Fibroblast of lung (primary cell): Measurements from ENCODE around the gene CLASP1. TPM values are rescaled to one million over a fixed set of nuclear protein-coding genes. Genes with fewer than 3 reads are reported as not detected.

ENCODE experiments used
- DNase-seq, 2 donors: peaks; one replicate each; pipeline versions ENCODE4 v3.0.0 to v3.0.0-alpha.2; 2010; ENCODE audit warnings: low read depth in 2 of 2
- H2AFZ ChIP-seq: 2 replicates; pipeline ENCODE4 v1.5.1; 2012; ENCODE audit warnings: low read length, control low read depth, inconsistent platforms
- H3K27ac ChIP-seq: 2 replicates; pipeline ENCODE4 v1.5.1; 2011; ENCODE audit warnings: low read length, control low read depth; ENCODE audit not compliant: insufficient read depth
- H3K27me3 ChIP-seq: 2 replicates; pipeline ENCODE4 v1.5.1; 2011; ENCODE audit warnings: mild to moderate bottlenecking, low read length; ENCODE audit not compliant: control insufficient read depth, insufficient read depth
- H3K36me3 ChIP-seq: 2 replicates; pipeline ENCODE4 v1.5.1; 2011; ENCODE audit warnings: low read length; ENCODE audit not compliant: control insufficient read depth, insufficient read depth
- H3K4me1 ChIP-seq: 2 replicates; pipeline ENCODE4 v1.5.1; 2011; ENCODE audit warnings: low read length; ENCODE audit not compliant: control insufficient read depth, insufficient read depth; ENCODE audit errors: extremely low read depth
- H3K4me2 ChIP-seq: 2 replicates; pipeline ENCODE4 v1.5.1; 2011; ENCODE audit warnings: low read length, control low read depth; ENCODE audit not compliant: insufficient read depth; ENCODE audit errors: extremely low read depth
- H3K4me3 ChIP-seq, 4 experiments: fragments of 200-600 bp in 1 of 4; sonication (generic) in 1 of 4; replicated peaks in 1 of 4; 2 replicates each; pipeline ENCODE4 v1.5.1; 2011 to 2016; ENCODE audit warnings: low read length in 4 of 4, low read depth in 3 of 4, mild to moderate bottlenecking in 3 of 4, control low read depth in 2 of 4, inconsistent platforms in 1 of 4, mixed read lengths in 1 of 4; ENCODE audit not compliant: insufficient read depth in 1 of 4; ENCODE audit errors: control extremely low read depth in 1 of 4
- H3K79me2 ChIP-seq: 2 replicates; pipeline ENCODE4 v1.5.1; 2012; ENCODE audit warnings: mild to moderate bottlenecking, low read length, inconsistent platforms; ENCODE audit not compliant: control insufficient read depth, insufficient read depth
- H3K9ac ChIP-seq: 2 replicates; pipeline ENCODE4 v1.5.1; 2011; ENCODE audit warnings: mild to moderate bottlenecking, low read length, control low read depth; ENCODE audit not compliant: insufficient read depth
- H3K9me3 ChIP-seq: 2 replicates; pipeline ENCODE4 v1.5.1; 2012; ENCODE audit warnings: low read depth, low read length; ENCODE audit not compliant: control insufficient read depth, insufficient read depth
- H4K20me1 ChIP-seq: 2 replicates; pipeline ENCODE4 v1.5.1; 2011; ENCODE audit warnings: low read length; ENCODE audit not compliant: control insufficient read depth, insufficient read depth; ENCODE audit errors: extremely low read depth
- EZH2 ChIP-seq: IDR thresholded peaks from 2 replicates; pipeline ENCODE4 v1.5.1; 2012; ENCODE audit warnings: low read length, control low read depth, mild to moderate bottlenecking; ENCODE audit errors: missing control alignments
- polyA plus RNA-seq, 2 donors: library from polyadenylated mRNA; depleted of rRNA in 1 of 2; stranded (reverse) in 1 of 2; unstranded in 1 of 2; fragments of >200 nt; gene quantifications; 2 replicates each; pipeline ENCODE4 v1.2.1, GENCODE V29; 2011 to 2012; ENCODE audit warnings: missing spikeins in 1 of 2
- total RNA-seq: library from RNA; depleted of rRNA; stranded (reverse); fragments of >200 nt; gene quantifications from 2 replicates; pipeline ENCODE4 v1.2.1, GENCODE V29; 2014
- TF ChIP-seq, protein P1 (sequence below), 2 donors: IDR thresholded peaks in 1 of 2; conservative IDR thresholded peaks in 1 of 2; 1 replicate in 1 of 2; 2 replicates in 1 of 2; pipeline ENCODE4 v1.5.1; 2011 to 2012; ENCODE audit warnings: low read length in 2 of 2, control low read depth in 1 of 2, inconsistent platforms in 1 of 2, low read depth in 1 of 2, mild to moderate bottlenecking in 1 of 2

CLASP1 gene
- total and polyA plus RNA-seq, 2 donors (not counting 1 experiment from before 2014, with no cell fraction given) = 6.0 to 48.4 TPM

DNA sequence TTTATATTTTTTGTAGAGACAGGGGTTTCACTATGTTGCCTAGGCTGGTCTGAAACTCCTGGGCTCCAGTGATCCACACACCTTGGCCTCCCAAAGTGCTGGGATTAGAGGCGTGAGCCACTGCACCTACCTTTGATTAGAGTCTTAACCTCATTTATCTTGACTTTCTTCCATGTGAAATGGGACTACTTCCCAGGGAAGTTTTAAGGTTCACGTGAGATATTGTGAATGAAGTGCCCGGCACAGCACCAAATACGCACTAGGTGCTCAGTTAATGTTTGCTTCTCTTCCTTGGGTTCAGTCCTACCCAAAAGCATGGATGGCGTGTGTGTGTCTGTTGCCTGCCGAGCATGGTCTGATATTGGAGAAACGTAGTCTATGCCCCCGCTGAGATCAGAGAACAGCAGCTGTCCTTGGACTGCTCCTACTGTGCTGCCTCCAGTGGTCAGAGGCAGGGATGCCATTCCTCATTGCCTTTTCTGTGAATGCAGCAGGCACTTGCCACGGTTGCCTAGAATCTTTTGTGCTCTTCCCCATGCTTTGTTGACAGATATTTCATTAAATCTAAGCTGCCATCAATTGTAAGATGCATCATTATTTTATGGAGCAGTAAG lies 351.9 kb downstream of the CLASP1 start:
- Histone ChIP-seq H3K9ac (no peak overlapping the region), H3K4me1 (no peaks in the 10 kb centered on the region), H3K9me3 (no peaks in the 10 kb centered on the region), H3K4me2 (no peak overlapping the region), H3K79me2 (no peaks in the 10 kb centered on the region), H3K36me3 (no peaks in the 10 kb centered on the region), H3K27ac (no peak overlapping the region), H3K4me3 (no peak overlapping the region), H3K27me3 (peaks cover 2% of the 10 kb centered on the region), H2AFZ (no peak overlapping the region), H4K20me1 (no peaks in the 10 kb centered on the region)
- peak; percentile 10 to 12 for DNase-seq
- TF ChIP-seq EZH2 = no peak
- TF ChIP-seq, protein P1, sequence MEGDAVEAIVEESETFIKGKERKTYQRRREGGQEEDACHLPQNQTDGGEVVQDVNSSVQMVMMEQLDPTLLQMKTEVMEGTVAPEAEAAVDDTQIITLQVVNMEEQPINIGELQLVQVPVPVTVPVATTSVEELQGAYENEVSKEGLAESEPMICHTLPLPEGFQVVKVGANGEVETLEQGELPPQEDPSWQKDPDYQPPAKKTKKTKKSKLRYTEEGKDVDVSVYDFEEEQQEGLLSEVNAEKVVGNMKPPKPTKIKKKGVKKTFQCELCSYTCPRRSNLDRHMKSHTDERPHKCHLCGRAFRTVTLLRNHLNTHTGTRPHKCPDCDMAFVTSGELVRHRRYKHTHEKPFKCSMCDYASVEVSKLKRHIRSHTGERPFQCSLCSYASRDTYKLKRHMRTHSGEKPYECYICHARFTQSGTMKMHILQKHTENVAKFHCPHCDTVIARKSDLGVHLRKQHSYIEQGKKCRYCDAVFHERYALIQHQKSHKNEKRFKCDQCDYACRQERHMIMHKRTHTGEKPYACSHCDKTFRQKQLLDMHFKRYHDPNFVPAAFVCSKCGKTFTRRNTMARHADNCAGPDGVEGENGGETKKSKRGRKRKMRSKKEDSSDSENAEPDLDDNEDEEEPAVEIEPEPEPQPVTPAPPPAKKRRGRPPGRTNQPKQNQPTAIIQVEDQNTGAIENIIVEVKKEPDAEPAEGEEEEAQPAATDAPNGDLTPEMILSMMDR (conservative IDR thresholded peaks at IDR 0.05 in 1 of 2, IDR thresholded peaks at IDR 0.05 in 1 of 2; ENCODE audit: low read depth in 1 of 2, low read length in 2 of 2) = peak; percentile 55 to 88

DNA sequence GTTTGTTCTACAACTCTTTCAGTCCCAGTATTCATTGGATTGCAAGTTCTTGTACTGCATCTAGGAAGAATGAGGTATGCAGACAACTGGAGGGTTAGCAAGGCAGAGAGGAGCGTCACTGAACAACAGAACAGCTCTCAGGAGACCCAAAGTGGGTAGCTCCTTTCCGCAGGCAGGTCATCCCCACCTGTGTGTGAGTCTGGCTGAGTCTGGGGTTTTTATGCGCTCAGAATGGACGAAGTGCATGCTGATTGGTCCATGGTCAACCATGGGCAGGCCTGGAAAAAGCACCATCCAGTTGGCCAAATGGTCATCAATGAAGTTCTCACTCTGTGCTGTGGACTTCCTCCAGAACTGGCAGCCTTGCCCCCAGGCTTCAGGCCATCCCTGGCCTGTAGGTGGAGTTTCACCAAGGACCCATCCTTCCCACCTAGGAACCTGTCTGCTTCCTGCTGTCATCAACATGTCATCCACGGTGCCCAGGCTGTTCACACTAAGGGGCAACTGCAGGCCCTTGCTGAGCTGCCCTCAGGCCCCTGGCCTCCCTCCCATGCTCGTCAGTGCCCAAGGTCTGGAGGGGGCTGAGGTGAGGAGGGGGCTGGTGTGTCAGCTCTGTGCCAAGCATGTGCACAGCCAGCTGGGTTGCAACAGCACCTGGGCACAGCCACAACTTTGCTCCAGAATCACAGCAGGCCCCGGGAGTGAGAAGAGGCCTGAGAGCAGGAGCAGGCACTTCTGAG lies 353.2 kb downstream of the CLASP1 start:
- Histone ChIP-seq H3K4me3 (no peak overlapping the region), H3K36me3 (no peaks in the 10 kb centered on the region), H3K79me2 (no peaks in the 10 kb centered on the region), H3K27me3 (peaks cover 2% of the 10 kb centered on the region), H4K20me1 (no peaks in the 10 kb centered on the region), H3K4me1 (no peaks in the 10 kb centered on the region), H3K4me2 (no peak overlapping the region), H3K27ac (no peak overlapping the region), H3K9ac (no peak overlapping the region), H2AFZ (no peak overlapping the region), H3K9me3 (no peaks in the 10 kb centered on the region)
- DNase-seq = no peak
- no peak for TF ChIP-seq EZH2
- TF ChIP-seq, protein P1 (conservative IDR thresholded peaks at IDR 0.05 in 1 of 2, IDR thresholded peaks at IDR 0.05 in 1 of 2; ENCODE audit: low read depth in 1 of 2, low read length in 2 of 2) = no peak

DNA sequence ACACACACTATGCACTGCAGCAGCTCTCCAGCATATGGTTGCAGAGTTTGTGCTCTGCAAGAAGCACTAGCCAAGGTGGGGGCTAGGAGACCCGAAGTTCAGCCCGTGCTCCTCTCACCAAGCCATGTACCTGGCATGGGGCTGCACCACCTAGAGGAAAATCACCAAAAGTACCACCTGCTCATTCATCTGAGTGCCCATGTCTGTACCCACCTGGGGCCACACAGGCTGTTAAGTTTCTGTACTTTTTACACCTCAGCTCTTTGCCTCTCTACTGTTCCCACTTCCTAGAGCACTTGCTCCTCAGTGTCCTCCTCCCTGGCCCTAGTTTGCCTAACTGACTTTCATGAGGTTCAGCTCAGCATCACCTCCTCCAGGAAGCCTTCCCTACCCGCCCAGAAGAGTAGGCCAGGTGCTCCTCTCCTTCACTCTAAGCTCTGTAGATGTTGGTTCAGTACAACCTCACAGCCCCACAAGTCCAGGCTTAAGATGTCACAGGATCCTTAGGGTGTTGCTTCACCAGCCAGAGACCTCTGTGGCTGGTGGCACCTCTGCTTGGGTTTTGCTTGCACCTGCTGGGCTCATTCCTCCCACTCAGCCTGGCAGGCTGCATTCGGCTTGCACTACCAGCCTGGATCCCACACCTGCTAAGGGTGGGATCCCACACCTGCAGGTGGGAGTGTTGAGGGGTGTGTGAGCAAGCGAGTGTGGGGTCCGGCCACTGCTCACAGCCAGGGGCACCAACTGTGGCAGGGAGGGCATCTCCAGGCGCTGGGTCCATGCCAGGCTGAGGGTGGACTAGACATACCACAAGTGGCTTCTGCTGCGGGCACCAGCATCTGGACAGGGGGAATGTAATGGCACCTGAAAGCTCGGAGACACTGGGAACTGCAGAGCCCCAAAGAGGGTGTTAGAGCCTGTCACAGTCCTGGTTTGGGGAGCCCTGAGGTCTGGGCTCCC lies 354.1 kb downstream of the CLASP1 start:
- Histone ChIP-seq H2AFZ (no peak overlapping the region), H3K4me1 (no peaks in the 10 kb centered on the region), H3K9me3 (no peaks in the 10 kb centered on the region), H3K9ac (no peak overlapping the region), H3K27ac (no peak overlapping the region), H3K27me3 (peaks cover 2% of the 10 kb centered on the region), H3K36me3 (no peaks in the 10 kb centered on the region), H3K4me3 (no peak overlapping the region), H3K4me2 (no peak overlapping the region), H4K20me1 (no peaks in the 10 kb centered on the region), H3K79me2 (no peaks in the 10 kb centered on the region)
- no peak for DNase-seq
- TF ChIP-seq EZH2 = no peak
- TF ChIP-seq, protein P1 (conservative IDR thresholded peaks at IDR 0.05 in 1 of 2, IDR thresholded peaks at IDR 0.05 in 1 of 2; ENCODE audit: low read depth in 1 of 2, low read length in 2 of 2) = no peak
